HG03442 (cell line): ENCODE data around the gene SIRT4.
"Not testable (repeated sequence)": the region's sequence is repeated elsewhere in the genome, so short reads cannot be mapped to it uniquely, and the experiment has no call there.

Experiments
- ATAC-seq: cut with Tn5 transposase; IDR thresholded peaks from one replicate; pipeline ENCODE4 v1.9.1; 2021; ENCODE audit warnings: mild to moderate bottlenecking, moderate library complexity; ENCODE audit not compliant: unreplicated experiment

Gene SIRT4, protein sequence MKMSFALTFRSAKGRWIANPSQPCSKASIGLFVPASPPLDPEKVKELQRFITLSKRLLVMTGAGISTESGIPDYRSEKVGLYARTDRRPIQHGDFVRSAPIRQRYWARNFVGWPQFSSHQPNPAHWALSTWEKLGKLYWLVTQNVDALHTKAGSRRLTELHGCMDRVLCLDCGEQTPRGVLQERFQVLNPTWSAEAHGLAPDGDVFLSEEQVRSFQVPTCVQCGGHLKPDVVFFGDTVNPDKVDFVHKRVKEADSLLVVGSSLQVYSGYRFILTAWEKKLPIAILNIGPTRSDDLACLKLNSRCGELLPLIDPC

DNA sequence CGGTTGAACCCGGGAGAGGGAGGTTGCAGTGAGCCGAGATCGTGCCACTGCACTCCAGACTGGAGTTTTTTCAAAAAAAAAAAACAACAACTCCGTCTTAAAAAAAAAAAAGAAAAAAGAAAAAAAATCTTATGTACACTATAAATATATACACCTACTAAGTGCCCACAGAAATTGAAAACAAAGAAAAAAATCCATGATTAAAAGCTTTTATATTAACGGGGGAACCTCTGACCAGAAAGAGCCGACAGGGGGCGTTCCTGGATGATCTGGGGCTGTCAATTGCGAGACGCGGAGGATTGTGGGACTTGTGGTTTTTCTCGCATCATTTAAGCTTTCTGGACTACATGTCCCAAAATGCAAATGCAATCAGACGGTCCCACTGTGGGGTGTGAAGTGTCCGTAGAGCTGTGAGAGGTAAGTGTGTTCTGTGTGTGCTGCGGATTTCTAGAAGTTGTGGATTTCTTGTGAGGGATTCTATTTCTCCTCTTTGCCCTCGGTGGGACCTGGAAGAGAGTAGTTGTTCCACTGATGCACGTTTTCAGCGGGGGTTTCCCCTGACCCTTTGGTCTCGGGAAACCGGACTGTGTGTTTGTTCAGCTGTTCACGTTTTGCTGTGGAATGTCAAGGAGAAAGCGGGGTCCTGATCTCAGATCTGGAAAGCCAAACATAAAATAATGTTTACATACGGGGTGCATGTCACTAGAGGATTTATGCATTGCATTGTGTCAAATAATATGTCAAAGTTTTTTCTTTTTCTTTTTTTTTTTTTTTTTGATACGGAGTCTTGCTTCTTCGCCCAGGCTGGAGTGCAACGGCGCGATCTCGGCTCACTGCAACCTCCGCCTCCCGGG lies at the start of gene SIRT4:
Gene SIRT4, plus strand, starts transcription at position 360 of the 854 bp plus-strand sequence. CDS start 1,241 bp downstream, outside the sequence.
- peak; percentile 97 for ATAC-seq

DNA sequence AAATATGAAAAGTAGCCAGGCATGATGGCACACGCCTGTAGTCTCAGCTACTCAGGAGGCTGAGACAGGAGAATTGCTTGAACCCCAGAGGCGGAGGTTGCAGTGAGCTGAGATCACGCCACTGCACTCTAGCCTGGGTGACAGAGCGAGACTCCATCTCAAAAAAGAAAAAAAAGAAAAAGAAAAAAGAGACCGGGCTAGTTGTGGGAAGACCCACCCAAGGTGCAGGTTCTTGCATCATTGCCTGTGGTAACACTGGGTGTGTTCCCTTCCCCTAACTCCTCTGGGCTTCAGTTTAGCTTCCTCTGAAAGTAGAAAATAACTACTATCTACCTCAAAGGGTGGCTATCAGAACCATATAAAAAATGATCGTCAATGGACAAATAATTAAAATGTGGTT lies 48.8 kb upstream of the SIRT4 start:
- not testable (repeated sequence) for ATAC-seq

DNA sequence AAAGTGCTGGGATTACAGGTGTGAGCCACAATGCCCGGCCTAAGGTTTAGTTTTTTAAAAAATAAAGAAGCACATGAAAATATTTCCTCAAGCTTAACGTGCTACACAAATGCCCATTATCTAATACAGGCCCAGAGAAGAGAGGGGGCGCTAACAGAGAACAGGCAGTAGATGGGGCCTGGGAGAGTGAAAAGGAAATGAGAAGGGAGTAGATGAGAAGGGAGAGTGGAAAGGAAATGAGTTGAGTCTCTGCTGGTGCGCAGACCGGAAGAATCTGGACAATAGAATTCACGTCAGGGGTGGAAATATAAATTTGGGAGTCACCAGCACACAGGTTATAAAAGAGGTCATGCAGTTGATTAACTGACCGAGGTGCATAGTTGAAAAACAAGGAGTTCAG lies 47.3 kb upstream of the SIRT4 start:
- no peak for ATAC-seq

DNA sequence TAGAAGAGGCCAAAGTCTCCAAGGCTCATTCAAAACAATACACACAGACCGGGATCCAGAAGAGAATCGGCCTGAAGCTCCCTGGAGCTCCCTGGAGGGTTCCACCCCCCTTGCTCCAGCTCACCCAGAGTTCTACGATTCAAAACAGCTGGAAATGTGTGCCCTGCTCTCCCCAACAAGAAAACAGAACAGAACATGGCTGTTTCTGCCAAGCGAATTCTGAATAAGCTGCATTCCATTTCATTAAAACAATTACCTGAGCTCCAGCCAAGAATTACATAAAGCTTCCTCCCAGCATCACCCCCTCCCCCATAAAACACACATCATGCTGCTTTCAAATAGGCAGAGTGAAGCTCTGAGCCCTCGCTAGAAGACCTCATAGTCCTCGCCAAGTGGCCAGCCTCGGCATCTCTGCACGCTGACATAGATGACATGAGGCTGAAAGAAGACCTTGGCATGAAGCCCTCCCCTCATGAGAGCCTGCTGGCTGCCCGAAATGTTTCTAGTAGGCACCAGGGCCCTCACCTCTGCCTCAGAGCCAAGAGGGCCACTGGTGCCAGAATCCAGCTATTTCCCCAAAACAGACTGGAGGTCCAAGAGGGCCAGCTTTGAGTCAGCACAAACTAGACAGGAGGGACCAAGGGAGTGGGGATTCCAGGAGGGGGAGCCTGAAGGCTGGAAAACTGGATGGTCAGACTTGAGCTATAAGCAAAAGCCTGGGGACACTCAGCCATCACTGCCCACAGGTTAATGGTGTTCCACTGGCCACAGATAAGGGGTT lies 44.9 kb upstream of the SIRT4 start:
- ATAC-seq, result no peak

DNA sequence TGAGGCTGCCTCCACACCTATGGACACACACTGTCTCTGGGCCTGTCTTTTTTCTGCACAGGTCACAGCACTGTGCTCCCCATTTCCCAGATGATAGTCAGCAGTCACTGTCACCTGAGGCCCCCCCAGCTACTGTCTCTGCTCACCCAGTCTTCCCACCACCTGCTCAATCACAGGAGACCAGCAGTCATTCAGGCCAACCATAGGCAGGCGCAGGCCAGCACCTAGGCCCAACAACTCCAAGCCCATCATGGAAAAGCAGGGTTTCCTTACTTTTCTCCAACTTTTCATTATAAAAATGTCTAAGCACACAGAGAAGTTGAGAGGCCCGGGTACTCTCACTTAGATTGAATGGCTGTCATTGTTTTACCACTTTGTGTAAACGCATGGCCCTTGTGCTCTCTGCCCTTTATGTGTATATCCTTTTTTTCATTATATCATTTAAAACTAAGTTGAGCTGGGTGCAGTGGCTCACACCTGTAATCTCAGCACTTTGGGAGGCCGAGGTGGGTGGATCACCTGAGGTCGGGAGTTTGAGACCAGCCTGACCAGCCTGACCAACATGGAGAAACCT lies 43.7 kb upstream of the SIRT4 start:
- no peak for ATAC-seq

DNA sequence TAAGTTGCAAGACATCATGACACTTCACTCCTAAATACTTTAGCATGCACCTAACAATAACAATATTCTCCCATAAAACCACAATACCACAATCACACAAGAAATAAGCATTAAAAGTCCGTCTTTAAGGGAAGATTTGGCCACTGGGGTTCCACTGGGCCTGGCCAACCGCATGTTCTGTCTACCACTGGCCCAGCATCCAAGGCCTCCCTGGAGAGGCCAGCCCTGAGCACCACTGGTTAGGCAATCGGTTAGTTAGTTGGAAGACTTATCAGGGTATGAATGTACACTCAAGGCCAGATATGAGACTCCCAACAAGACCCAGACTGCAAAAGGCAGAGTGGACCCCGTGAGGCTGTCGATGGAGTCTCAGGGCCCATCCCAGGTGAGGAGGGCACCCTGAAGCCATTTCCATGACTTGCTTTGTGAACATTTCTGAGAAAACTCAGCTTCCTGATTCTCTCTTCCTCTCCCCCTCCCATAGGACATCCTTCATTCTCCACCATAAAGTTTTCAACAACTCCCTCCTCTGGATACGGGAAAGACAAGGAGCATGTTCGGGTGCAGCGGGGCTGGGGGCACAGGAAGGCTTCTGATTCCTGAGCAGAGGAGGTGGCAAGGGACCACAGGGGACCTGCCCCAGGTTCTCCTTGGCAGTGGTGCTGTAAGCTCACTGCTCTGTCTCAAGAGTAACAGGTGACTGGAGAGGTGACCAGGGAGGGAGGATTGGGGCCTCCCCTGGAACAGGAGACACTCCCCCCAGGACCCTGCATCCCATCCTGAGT lies 42.5 kb upstream of the SIRT4 start:
- no peak for ATAC-seq

DNA sequence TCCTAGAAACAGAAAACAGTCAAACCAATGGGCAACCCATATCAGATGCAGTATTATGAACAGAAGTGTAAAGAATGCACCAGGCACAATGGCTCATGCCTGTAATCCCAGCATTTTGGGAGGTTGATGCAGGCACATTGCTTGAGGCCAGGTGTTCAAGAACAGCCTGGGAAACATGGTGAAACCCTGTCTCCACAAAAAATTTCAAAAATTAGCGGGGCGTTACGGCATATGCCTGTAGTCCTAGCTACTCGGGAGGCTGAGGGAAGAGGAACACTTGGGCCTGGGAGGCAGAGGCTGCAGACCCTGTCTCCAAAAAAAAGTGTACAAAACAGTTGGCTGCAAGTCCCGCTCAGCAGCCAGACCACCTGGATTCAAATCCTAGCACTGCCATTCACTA lies 41.5 kb upstream of the SIRT4 start:
- no peak for ATAC-seq

DNA sequence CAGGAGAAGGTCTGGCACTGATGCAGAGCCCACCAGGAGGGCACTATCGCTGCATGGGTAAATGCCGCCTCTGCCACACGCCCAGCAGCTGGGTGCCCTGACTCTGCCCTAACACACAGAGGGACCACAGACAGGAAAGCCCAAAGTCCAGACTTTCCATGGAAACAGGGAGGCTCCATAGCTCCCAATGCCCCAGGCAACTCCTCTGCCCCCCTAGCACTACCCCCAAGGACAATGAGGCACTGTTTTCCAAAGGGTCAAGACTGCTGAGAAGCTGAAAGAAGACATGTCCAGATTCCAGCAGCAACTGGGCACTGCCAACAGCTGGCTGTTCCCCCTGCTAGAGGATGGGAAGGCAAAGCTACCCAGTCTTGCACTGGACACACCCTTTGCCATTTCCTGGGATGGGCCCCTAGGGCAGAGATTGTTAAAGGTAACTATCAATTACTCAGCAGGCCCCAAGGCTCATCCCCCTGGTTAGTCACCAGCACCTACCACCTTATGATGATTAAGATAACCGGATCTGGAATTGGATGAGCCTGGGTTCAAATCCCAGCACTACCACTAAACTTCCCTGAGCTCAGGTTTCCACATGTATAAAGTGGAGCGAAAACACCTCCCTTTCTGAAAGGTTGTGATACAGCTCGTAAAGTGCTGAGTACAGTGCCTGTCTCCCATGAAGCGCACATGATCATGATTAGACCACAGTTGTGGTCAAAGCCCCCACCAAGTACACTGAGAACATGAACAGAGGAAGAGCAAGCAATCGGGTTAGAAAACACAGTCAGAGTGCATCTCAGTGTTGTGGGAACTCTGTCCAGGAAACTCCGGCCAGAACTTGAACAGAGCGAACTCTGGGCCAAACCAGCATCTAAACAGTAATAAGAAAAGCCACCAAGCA lies 39.9 kb upstream of the SIRT4 start:
- ATAC-seq, result no peak

DNA sequence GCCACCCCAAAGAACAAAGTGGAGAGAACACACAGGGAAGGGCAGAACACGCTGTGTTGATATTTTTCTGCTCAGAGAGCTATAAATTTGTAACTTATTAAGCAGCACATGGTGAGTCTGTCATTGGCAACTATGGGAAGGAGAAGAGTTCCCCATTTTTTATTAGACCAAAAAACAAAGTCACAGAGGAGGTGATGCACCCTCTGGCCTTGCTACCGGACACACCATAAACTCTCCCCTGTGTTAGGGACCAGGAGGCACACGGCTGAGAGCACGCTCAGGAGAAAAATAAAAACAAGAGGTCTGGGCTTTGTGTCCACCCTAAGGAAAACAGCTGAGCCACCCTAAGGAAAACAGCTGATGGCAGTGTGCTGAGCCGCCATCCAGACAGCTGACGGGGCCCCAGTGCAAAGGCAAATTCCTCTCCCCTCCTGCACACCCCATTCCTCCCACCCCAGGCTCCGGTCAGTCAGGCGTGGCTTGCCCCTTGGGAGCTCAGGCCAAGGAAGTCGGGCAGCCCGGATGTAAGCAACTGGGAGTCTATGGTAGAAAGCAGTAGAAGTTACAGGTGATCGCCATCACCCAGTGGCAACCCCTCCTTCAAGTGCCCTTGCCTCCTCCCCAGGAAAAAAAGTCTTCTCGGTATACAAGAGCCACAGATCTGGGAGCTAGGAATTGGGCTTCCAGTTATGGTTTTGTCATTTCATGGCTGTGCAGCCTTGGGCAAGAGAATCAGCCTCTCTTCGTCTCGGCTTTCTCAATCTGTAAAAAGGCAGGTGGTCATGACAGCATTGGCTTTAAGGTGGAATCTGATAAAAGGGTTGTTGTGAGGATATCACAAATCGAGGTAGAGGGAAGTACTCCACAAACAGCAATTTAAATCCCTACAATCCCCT lies 39.0 kb upstream of the SIRT4 start:
- no peak for ATAC-seq

DNA sequence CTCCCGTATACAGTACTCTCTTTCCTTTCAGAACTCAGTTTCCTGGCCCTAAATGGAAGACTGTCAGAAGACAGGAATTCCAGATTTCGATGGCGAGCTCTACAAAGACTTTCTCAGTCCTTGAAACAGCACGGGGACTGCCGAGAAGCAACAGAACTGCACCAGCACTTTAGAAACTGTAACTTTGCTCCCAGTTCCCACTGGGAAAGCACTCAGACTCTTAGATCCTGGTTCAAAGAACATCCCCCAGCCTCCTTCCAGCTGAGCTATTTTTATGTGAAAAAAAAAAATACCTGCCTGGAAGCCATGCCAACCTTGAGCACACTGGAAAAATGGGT lies 38.4 kb upstream of the SIRT4 start:
- no peak for ATAC-seq

DNA sequence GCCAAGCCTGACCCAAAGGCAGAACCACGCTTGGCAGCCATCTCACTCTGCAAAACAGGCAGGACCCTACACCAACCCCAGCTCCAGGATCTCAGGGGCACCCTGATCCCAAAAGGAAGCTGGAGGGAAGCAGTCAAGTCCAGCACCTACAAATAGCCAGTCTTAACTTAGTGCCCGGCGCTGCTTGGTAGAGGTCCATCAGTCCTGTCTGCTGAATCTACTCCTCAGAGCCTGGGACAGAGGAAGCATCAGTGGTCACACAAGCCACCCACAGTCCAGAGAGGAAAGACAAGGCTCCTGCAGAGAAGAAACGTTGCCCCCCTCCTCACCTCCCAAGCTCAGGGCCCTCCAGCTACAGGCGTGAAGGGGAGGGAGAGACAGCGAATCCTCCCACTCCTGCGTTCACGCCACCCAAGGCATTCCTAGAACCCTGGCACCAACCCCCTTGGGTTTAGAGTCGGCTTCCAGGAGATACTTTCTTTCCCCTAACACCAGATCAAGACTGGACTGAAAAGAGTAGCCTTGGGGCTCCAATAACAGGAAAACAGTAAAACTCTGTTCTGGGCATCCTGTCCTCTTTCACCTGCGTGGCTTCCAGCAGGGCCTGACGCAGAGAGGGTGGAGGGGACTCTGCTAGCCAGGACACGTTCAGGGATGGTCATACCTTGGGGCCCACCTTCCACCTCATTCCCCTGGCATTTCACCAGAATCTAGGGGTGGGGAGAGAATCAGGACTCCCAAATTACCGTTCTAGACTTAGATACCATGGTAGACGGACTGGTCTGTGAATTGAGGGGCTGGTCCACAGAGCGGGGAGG lies 37.8 kb upstream of the SIRT4 start:
- no peak for ATAC-seq

DNA sequence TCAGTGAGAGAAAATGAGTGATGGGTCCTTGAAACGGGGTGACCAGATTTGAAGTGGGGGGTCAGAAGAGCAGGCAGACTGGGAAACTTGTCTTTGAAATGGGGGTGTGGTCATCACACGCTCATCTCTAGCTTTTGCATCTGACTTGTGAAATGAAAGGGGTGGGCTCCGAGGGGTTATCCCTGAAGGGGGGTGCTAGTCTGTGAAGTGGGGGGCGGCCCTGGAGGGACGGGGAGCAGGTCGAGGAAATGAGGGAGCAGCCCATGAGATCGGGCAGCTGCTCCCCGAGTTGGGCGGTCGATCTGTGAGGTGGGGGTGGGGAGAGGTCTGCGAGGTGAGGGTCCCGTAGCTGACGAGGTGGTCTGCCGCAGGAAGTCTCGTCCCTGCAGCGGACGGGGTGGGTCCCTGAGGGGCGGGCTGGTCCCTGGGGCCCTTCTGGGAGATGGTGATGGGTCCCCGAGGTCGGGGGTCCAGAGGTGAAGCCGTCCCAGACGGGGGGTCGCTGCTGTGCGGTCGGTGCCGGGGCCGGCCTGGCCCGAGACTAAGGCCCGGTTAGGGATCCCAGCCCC lies 37.1 kb upstream of the SIRT4 start:
- ATAC-seq, result peak; percentile 24

DNA sequence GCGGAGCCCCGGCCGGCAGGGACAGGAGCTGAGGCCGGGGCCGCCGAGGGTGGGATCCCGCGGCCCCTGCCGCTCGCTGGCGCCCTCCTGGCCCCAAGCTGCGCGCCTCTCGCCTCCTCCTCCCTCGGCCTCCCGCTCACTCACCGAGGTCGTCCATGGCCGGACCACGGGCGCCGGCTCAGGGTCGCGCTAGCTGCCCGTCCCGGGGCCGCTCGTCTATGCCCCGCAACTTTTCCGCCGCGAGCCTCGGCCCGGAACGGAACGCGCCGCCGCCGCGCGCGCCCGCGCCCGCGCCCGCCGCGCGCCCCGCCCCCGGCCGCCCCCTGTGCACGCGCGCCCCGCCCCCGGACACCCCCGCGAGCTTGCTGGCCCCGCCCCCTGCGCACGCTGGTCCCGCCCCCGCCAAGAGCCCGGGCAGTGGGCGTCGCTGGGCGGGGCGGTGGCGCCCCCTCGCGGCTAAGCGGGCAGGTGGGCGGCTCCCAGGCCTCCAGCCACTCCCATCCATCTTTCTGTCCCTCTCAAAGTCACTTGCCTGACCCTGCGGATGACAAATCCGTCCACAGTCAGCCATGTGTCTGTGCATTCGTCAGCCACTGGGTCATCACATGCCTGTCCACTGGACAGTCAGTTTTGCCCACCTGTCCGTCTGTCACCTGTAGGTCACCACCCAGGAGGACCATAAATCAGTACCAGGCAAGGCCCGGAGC lies 36.5 kb upstream of the SIRT4 start, which contains the start of gene PXN:
Gene PXN, minus strand, starts transcription at position 258 of the 707 bp plus-strand sequence. Its CDS starts 101 bp downstream, at position 157.
- peak; percentile 67 for ATAC-seq

DNA sequence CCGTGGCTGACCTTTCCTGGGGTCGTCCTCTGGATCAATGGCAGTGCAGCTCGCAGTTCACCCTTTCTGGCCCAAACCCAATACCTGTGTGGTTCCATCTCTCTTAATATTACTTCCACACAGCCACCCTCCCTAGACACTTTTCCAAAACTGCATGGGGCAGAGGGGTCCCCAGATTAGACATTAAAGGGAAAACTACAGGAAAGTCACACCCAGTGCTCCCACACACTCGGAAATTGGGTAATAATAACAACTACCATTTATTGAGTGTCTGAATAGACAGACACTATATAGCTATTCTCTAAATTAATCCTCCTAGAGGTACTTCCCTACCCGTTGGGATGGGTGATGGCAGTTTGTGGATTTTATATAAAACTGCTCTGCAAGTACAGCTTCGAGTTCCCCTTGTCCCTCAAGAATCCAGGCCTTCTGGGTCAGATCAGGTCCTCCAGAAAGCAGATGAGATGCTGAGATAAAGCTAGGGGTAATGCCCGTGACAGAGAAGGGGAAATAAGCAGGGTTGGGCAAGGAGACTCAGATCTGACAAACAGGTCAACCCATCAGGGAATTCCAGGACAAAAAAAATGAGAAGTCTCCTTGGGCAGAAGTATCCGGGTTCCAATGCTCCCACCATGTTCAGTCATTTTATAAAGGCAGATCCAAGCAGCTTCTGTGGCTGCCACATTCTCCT lies 35.8 kb upstream of the SIRT4 start:
- ATAC-seq, result no peak

DNA sequence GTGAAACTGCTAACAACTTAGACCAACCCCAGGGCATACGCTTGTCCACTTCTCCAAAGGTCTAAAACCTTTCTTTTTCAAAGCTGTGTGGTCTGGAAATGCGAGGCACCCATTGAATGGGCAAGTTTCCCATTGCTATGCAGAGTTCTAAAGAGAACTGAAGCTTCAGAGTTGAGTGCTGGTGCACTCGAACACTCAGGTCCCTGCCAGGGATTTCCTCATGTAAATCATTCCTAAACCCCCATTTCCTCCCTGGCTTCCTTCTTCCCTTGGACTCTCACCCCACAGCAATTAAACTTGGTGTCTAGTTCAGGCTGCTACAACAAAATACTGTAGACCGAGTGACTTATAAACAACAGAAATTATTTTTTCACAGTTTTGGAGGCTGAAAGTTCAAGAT lies 34.4 kb upstream of the SIRT4 start:
- no peak for ATAC-seq

DNA sequence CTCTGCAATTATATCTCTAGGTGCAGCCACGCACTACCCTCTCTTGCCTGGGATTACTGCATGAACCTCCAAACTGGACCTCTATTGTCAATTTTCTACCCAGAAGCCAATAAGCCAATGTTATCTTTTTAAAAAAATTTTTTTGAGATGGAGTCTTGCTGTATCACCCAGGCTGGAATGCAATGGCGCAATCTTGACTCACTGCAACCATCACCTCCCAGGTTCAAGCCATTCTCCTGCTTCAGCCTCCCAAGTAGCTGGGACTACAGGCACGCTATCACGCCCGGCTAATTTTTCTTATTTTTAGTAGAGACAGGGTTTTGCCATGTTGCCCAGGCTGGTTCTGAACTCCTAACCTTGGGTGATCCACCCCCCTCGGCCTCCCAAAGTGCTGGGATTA lies 25.4 kb upstream of the SIRT4 start:
- ATAC-seq, result no peak
